Muscle layer of colon (tissue), 2 donors: ENCODE data around the gene PSMD4.
A peak's percentile ranks its signal among the peaks of the same experiment; 100 is the strongest.

Experiments
- H3K27ac ChIP-seq: one replicate; pipeline ENCODE4 v1.7.0; 2013; ENCODE audit warnings: low read depth, mild to moderate bottlenecking, low read length, moderate library complexity
- H3K27me3 ChIP-seq, 2 donors: one replicate each; pipeline ENCODE4 v1.7.0; 2013; ENCODE audit warnings: low read length in 2 of 2, mild to moderate bottlenecking in 2 of 2; ENCODE audit not compliant: insufficient read depth in 2 of 2, control insufficient read depth in 1 of 2
- H3K36me3 ChIP-seq: one replicate; pipeline ENCODE4 v1.7.0; 2013; ENCODE audit warnings: mild to moderate bottlenecking, low read length; ENCODE audit not compliant: insufficient read depth
- H3K4me1 ChIP-seq: one replicate; pipeline ENCODE4 v1.7.0; 2013; ENCODE audit warnings: mild to moderate bottlenecking, low read length; ENCODE audit not compliant: insufficient read depth
- H3K4me3 ChIP-seq, 2 donors: one replicate each; pipeline ENCODE4 v1.7.0; 2013; ENCODE audit warnings: low read length in 2 of 2, low read depth in 1 of 2, mild to moderate bottlenecking in 1 of 2, moderate library complexity in 1 of 2
- H3K9ac ChIP-seq: one replicate; pipeline ENCODE4 v1.7.0; 2013; ENCODE audit warnings: low read length
- H3K9me3 ChIP-seq: one replicate; pipeline ENCODE4 v1.7.0; 2013; ENCODE audit warnings: mild to moderate bottlenecking, low read length
- donor health status: abdominal sarcoma.
- donor health status: Adenocarcinoma of cecum.

The PSMD4 gene

GRCh38 chr1:151289080-151289935, 34.8 kb downstream of the PSMD4 start:
- H3K36me3 ChIP-seq = peaks cover 73% of the 10 kb centered on the region
- H3K9ac ChIP-seq = no peak overlapping the region

DNA sequence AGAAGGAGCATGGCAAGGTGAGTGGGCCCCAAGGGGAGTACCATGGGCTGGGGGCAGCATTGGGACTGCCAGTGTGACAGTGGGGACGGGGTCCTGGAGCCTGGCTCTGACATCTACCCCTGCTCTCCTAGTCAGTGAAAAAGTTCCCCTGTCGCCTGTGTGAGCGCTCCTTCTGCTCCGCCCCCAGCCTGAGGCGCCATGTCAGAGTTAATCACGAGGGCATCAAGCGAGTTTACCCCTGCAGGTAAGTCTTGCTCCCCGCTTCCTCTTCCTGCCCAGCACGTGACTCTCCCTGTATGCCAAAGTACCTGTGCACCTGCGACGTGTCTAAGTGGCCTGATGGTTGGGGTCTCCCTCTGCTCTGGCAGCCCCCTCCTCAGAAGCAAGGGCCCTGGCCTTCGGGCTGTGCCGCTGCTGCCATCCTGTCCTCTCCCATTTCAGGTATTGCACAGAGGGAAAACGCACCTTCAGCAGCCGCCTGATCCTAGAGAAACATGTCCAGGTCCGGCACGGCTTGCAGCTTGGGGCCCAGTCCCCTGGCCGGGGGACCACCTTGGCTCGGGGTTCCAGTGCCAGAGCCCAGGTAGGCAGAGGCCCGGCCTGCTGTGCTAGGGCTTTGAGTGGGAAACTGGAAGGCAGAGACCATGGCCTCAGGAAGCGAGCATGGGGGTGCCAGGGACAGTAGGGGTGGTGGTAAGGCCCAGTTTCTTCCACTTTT, 35.6 kb downstream of the PSMD4 start:
- H3K36me3 ChIP-seq = peaks cover 82% of the 10 kb centered on the region
- H3K9me3 ChIP-seq = no peaks in the 10 kb centered on the region

More at GRCh38 chr1:151289080-151289935, 34.8 kb downstream of the PSMD4 start:
- no peaks in the 10 kb centered on the region for H3K4me1 ChIP-seq
- H3K9me3 ChIP-seq = no peaks in the 10 kb centered on the region
- no peaks in the 10 kb centered on the region for H3K27me3 ChIP-seq
- no peak overlapping the region for H3K4me3 ChIP-seq
- no peak overlapping the region for H3K27ac ChIP-seq

DNA sequence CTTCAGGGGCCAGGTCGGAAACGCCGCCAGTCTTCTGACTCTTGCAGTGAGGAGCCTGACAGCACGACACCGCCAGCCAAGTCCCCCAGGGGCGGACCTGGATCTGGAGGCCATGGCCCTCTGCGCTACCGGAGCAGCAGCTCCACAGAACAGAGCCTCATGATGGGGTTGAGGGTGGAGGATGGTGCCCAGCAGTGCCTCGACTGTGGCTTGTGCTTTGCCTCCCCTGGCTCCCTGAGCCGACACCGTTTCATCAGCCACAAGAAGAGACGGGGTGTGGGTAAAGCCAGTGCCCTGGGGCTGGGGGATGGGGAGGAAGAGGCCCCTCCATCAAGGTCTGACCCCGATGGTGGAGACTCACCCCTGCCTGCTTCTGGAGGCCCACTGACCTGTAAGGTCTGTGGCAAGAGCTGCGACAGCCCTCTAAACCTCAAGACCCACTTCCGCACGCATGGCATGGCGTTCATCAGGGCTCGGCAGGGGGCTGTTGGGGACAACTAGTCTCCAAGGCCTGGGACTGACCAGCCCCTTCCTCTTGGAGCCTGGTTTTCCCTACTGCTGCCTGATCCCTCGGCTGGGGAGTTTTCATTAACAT, 36.3 kb downstream of the PSMD4 start:
- no peak overlapping the region for H3K9ac ChIP-seq
- H3K27ac ChIP-seq = no peak overlapping the region
- no peaks in the 10 kb centered on the region for H3K27me3 ChIP-seq
- no peaks in the 10 kb centered on the region for H3K9me3 ChIP-seq
- H3K4me1 ChIP-seq = no peaks in the 10 kb centered on the region
- no peak overlapping the region for H3K4me3 ChIP-seq
- peaks cover 86% of the 10 kb centered on the region for H3K36me3 ChIP-seq

More for the DNA sequence above, 35.6 kb downstream of the PSMD4 start:
- Histone ChIP-seq H3K4me3 (no peak overlapping the region), H3K9ac (no peak overlapping the region), H3K4me1 (no peaks in the 10 kb centered on the region), H3K27me3 (no peaks in the 10 kb centered on the region), H3K27ac (no peak overlapping the region)

DNA sequence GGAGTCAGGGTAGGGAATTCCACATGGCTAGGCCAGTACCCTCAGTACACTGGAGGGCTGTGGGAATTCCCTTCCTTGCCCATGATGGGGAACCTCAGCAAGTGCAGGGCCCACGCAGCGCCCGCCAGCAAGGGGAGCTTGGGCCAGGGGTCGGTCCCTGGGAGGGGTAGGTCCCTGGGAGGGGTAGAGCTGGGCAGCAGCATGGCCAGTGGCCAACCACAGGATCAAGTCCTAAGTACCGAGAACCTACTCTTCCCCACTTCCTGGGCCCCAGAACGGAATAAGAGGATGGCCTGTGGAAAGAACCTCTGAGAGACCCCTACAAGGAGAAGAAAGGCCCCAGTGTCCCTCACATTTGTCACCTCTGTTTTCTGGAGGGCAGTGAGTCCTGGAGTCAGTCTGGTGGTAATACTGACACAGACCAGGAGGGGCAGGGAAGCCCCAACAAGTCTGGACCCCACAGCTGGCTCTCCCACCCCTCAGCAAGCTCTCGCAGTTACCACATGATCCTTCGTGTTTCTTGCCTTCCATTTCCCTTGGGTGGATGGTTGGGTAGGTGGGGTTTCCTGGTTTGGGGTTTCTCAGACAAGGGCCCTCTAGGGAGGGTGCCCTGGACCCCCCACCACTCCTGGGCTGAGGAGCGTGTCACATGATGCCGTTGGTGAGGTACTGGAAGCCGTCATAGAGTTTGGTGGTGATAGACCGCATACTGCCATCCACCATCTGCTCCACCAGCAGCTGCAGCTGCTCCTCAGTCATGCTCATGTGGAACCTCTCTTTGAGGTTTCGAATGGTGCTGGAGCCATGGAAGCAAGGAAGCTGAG, 37.9 kb downstream of the PSMD4 start:
- Histone ChIP-seq H3K36me3 (peaks cover 79% of the 10 kb centered on the region), H3K9ac (no peak overlapping the region), H3K27me3 (no peaks in the 10 kb centered on the region), H3K9me3 (no peaks in the 10 kb centered on the region), H3K4me3 (no peak overlapping the region), H3K4me1 (no peaks in the 10 kb centered on the region), H3K27ac (no peak overlapping the region)

GRCh38 chr1:151293093-151293492, 38.6 kb downstream of the PSMD4 start:
- no peak overlapping the region for H3K27ac ChIP-seq
- H3K27me3 ChIP-seq = no peaks in the 10 kb centered on the region
- H3K4me3 ChIP-seq = no peak overlapping the region
- no peak overlapping the region for H3K9ac ChIP-seq
- no peaks in the 10 kb centered on the region for H3K9me3 ChIP-seq
- H3K36me3 ChIP-seq = peaks cover 78% of the 10 kb centered on the region
- H3K4me1 ChIP-seq = no peaks in the 10 kb centered on the region

DNA sequence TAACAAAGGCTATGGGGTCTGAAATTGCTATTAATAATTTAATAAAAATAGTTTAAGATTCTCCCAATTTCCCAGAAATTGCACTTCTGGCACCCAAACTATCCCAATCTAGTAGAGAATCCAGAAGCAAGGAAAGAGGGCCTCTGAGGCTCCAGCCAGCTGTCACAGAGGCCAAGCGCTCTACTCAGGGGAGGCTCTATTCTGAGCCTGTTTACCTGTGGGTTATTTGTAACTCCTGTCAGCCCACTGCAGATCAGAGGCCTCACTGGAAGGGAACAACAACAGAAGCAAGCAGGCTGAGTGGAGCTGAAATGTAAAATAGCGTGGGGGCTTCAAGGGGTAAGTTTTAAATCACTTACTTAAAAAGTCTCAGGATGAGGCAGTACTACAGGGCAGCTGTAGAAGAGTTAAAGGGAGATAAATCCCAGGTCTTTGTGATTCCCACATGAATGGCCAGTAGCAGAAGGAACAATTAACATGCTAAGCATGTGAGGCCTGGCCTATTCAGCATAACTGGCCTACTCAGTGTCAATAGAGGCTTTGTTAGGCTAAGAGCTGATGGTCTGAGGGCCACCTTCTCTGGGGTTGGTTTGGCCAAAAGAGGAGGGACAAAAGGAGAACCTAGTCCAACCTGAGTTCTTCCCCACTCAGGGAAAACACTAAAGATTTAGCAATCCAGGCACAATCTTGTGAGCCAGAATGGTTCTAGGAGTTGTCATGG, 40.4 kb downstream of the PSMD4 start:
- Histone ChIP-seq H3K4me1 (no peaks in the 10 kb centered on the region), H3K9ac (no peak overlapping the region), H3K9me3 (no peaks in the 10 kb centered on the region), H3K27me3 (no peaks in the 10 kb centered on the region), H3K36me3 (peaks cover 76% of the 10 kb centered on the region), H3K4me3 (no peak overlapping the region), H3K27ac (no peak overlapping the region)

GRCh38 chr1:151309811-151310323, 55.3 kb downstream of the PSMD4 start:
- Histone ChIP-seq H3K4me3 (no peak overlapping the region), H3K27ac (no peak overlapping the region), H3K9ac (no peak overlapping the region), H3K27me3 (no peaks in the 10 kb centered on the region), H3K4me1 (peaks cover 47% of the 10 kb centered on the region), H3K36me3 (peaks cover 67% of the 10 kb centered on the region), H3K9me3 (no peaks in the 10 kb centered on the region)

GRCh38 chr1:151311011-151311410, 56.5 kb downstream of the PSMD4 start:
- H3K36me3 ChIP-seq = peaks cover 66% of the 10 kb centered on the region
- no peaks in the 10 kb centered on the region for H3K9me3 ChIP-seq
- peak overlapping the region; percentile 26 for H3K27ac ChIP-seq
- H3K4me3 ChIP-seq = no peak overlapping the region
- no peaks in the 10 kb centered on the region for H3K27me3 ChIP-seq
- H3K4me1 ChIP-seq = peaks cover 47% of the 10 kb centered on the region
- no peak overlapping the region for H3K9ac ChIP-seq

- no peak overlapping the region for H3K9ac ChIP-seq
- peaks cover 47% of the 10 kb centered on the region for H3K4me1 ChIP-seq
- H3K4me3 ChIP-seq = no peak overlapping the region
- peaks cover 63% of the 10 kb centered on the region for H3K36me3 ChIP-seq
- no peaks in the 10 kb centered on the region for H3K27me3 ChIP-seq
- peak overlapping the region; percentile 47 for H3K27ac ChIP-seq
- H3K9me3 ChIP-seq = no peaks in the 10 kb centered on the region
Observed at GRCh38 chr1:151311589-151312331, 57.2 kb downstream of the PSMD4 start.

DNA sequence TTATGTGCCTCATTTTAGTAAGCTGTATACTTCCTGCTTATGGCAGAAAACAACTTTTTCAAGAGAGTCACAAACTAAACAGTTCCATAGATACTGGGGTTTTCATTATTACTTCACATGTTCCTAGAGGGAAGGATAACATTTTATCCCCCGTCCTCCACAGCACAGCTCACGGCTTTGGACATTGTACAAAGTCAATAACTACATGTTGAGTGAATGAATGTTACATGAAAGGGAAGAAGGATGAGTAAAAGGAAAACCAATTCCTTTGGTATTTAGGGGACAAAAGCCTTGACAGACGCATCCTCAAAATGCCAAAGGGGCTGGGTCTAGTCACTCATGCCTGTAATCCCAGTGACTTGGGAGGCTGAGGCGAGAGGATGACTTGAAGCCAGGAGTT, 57.9 kb downstream of the PSMD4 start:
- Histone ChIP-seq H3K27me3 (no peaks in the 10 kb centered on the region), H3K4me1 (peaks cover 47% of the 10 kb centered on the region), H3K9me3 (no peaks in the 10 kb centered on the region), H3K4me3 (no peak overlapping the region), H3K9ac (no peak overlapping the region), H3K36me3 (peaks cover 59% of the 10 kb centered on the region), H3K27ac (no peak overlapping the region)
